Suprapubic skin (tissue), 4 donors: ENCODE measurements around the gene MRNIP.

Source experiments
- EP300 ChIP-seq: sonication (generic); formaldehyde crosslinking; IDR thresholded peaks from one replicate; pipeline ENCODE4 v1.6.1; 2017; ENCODE audit warnings: antibody characterized with exemption
- POLR2A ChIP-seq, 2 donors: fragments of 450-650 bp; IDR thresholded peaks; one replicate each; pipeline ENCODE4 v1.6.1; 2017; ENCODE audit warnings: antibody characterized with exemption in 2 of 2, mild to moderate bottlenecking in 2 of 2, moderate library complexity in 2 of 2
- POLR2AphosphoS5 ChIP-seq, 3 donors: sonication (generic); formaldehyde crosslinking; IDR thresholded peaks; one replicate each; pipeline ENCODE4 v1.6.1; 2017; ENCODE audit warnings: antibody characterized with exemption in 3 of 3
- TF ChIP-seq, protein P1 (sequence below), 2 donors: fragments of 200-600 bp in 1 of 2; fragments of 450-650 bp in 1 of 2; sonication (generic) in 1 of 2; IDR thresholded peaks; one replicate each; pipeline ENCODE4 v1.5.1; 2016 to 2019; ENCODE audit warnings: antibody characterized with exemption in 2 of 2, mild to moderate bottlenecking in 1 of 2, moderate library complexity in 1 of 2

DNA sequence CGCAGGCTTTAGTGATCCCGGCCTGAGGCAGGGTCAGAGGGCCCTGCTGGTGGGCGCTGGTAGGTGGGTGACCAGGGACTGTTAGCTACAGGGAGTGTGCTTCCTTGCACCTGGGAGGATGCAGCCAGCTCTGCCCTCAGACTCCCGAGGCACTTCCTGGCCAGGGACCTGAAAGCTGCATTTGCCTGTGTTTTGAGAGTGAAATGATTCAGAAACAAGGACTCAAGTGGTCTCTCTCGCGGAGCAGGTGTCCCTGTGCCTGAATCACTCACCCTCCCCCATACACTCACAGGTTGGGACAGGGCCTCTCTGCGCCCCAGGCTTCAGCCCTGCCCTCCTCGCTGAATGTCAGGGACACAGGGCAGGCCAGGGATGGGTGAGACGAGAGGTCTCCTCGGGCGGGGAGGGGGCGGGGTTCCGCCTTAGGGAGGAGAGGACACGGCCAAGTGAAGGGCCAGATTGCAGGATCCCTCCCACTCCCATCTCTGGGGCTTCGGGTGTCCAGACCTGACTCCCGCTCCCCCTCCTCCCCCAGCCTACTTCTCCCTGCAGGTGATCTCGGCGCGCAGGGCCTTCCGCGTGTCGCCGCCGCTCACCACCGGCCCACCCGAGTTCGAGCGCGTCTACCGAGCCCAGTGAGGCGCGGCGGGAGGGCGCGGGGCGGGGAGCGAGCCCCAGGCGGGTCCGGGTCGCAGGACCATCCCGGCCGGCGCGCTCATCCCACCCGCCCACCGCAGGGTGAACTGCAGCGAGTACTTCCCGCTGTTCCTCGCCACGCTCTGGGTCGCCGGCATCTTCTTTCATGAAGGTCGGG lies 63.4 kb downstream of the MRNIP start:
- TF ChIP-seq, protein P1, sequence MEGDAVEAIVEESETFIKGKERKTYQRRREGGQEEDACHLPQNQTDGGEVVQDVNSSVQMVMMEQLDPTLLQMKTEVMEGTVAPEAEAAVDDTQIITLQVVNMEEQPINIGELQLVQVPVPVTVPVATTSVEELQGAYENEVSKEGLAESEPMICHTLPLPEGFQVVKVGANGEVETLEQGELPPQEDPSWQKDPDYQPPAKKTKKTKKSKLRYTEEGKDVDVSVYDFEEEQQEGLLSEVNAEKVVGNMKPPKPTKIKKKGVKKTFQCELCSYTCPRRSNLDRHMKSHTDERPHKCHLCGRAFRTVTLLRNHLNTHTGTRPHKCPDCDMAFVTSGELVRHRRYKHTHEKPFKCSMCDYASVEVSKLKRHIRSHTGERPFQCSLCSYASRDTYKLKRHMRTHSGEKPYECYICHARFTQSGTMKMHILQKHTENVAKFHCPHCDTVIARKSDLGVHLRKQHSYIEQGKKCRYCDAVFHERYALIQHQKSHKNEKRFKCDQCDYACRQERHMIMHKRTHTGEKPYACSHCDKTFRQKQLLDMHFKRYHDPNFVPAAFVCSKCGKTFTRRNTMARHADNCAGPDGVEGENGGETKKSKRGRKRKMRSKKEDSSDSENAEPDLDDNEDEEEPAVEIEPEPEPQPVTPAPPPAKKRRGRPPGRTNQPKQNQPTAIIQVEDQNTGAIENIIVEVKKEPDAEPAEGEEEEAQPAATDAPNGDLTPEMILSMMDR (IDR thresholded peaks at IDR 0.05), result no peak
- no peak for TF ChIP-seq POLR2A (IDR thresholded peaks at IDR 0.05)
- no peak for TF ChIP-seq POLR2AphosphoS5 (IDR thresholded peaks at IDR 0.05)
- TF ChIP-seq EP300, result no peak
